Right cardiac atrium (tissue), 5 donors: ENCODE results near the gene RAMP1. TPM values are rescaled to one million over a fixed set of nuclear protein-coding genes. Genes with fewer than 3 reads are reported as not detected.
A peak's percentile ranks its signal among the peaks of the same experiment; 100 is the strongest.

ENCODE experiments used
- ATAC-seq, 2 donors: fragments of 200-7000 bp; cut with Tn5 transposase; one replicate each; pipeline versions ENCODE4 v1.8.0 to v1.9.1; 2020; ENCODE audit warnings: moderate library complexity in 2 of 2, mild to moderate bottlenecking in 1 of 2
- DNase-seq, 3 donors: peaks; one replicate each; pipeline ENCODE4 v3.0.0-alpha.2; 2020
- H3K27ac ChIP-seq: one replicate; pipeline ENCODE4 v1.5.1; 2013; ENCODE audit warnings: mild to moderate bottlenecking, low read length, control low read depth, moderate library complexity
- H3K27me3 ChIP-seq: one replicate; pipeline ENCODE4 v1.6.1; 2013; ENCODE audit not compliant: control insufficient read depth, insufficient read depth
- H3K4me1 ChIP-seq: one replicate; pipeline ENCODE4 v1.6.1; 2013; ENCODE audit warnings: low read length; ENCODE audit not compliant: control insufficient read depth, insufficient read depth
- H3K4me3 ChIP-seq: one replicate; pipeline ENCODE4 v1.5.1; 2013; ENCODE audit warnings: low read length, control low read depth
- H3K9me3 ChIP-seq: one replicate; pipeline ENCODE4 v1.6.1; 2013; ENCODE audit warnings: low read length; ENCODE audit not compliant: control insufficient read depth
- WGBS: extraction: QIAGEN DNeasy Blood & Tissue Kit; methylation state at CpG from one replicate; pipeline ENCODE4 v1.1.7; 2013; 5-methylcytosine and 5-hydroxymethylcytosine counted together
- intact Hi-C, 4 donors: fragments of 100-400 bp; cut with DNase I; formaldehyde crosslinking; loops; one replicate each; pipeline versions ENCODE4 v1.11.0 to v1.14.0; 2022 to 2023
- polyA plus RNA-seq: library from polyadenylated mRNA; stranded (reverse); fragments of 200-250 nt; gene quantifications from one replicate; pipeline ENCODE4 v1.2.3, GENCODE V29; 2013
- total RNA-seq, 4 donors: library from RNA; stranded (reverse); fragmentation: NEBNext Ultra II Directional; extraction: Animal tissue kit (Norgen Biotek cat#: 25700); gene quantifications; one replicate each; pipeline ENCODE4 v1.2.1, GENCODE V29; 2021
- donor health status: healthy with polysubstance abuse.
- donor health status: DM: no; HTN: yes; CAD: no.
- donor health status: DM: no; HTN: no; CAD: no.
- donor health status: DM: no; HTN: yes; CAD: no; lungs with severe emphysema.
- donor health status: DM: yes; HTN: yes; CAD: no.

RAMP1 gene
- total and polyA plus RNA-seq, 5 donors: 122 to 276 (median 164) TPM

DNA sequence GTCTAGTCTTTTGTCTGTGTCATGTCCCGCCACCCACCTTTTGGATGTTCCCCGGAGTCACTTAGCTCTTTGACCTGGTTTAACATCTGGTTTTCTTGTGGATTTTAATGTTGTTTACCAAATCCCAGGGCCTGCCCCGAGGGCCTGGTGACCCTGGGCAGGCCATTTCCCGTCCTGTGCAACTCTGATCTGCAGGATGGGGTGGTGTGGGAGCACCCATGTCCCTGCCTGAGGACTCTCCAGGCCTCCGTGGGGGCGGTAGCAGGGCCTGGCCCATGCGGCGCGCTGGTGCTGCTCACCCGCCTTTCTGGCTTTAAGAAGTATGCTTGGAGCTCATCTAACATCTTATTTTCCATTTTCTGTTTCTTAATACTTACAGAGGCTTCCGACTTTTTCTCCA lies 10.7 kb downstream of the RAMP1 start:
- ATAC-seq: no peak
- no peaks in the 10 kb centered on the region for H3K4me1 ChIP-seq

GRCh38 chr2:237870754-237871651 lies 11.6 kb downstream of the RAMP1 start:
- 61% methylated on average over 23 of the region's 23 CpGs for WGBS
- ATAC-seq: peak in 1 of 2 donors; percentile 30
- Histone ChIP-seq H3K9me3 (no peaks in the 10 kb centered on the region), H3K4me3 (no peak overlapping the region), H3K27ac (no peak overlapping the region), H3K27me3 (no peaks in the 10 kb centered on the region), H3K4me1 (no peaks in the 10 kb centered on the region)
- peak in 2 of 3 donors; percentile 29 to 36 for DNase-seq
- intact Hi-C loops: no loop called here

More for the DNA sequence above, 10.7 kb downstream of the RAMP1 start:
- Histone ChIP-seq H3K9me3 (no peaks in the 10 kb centered on the region), H3K4me3 (no peak overlapping the region), H3K27me3 (no peaks in the 10 kb centered on the region), H3K27ac (no peak overlapping the region)
- peak in 2 of 3 donors; percentile 10 to 27 for DNase-seq
- WGBS: 84% methylated on average over 11 of the region's 11 CpGs
- intact Hi-C loops: no loop called here

- Histone ChIP-seq H3K27ac (no peak overlapping the region), H3K9me3 (no peaks in the 10 kb centered on the region), H3K4me1 (no peaks in the 10 kb centered on the region), H3K27me3 (no peaks in the 10 kb centered on the region), H3K4me3 (no peak overlapping the region)
- intact Hi-C loops: no loop called here
- peak in 2 of 3 donors; percentile 41 to 43 for DNase-seq
- peak; percentile 23 to 45 for ATAC-seq
- 81% methylated on average over 19 of the region's 19 CpGs for WGBS
Observed at GRCh38 chr2:237872178-237872887, 12.9 kb downstream of the RAMP1 start.

GRCh38 chr2:237873421-237873831 lies 14.0 kb downstream of the RAMP1 start:
- no peak for ATAC-seq
- DNase-seq: peak in 1 of 3 donors; percentile 22
- Histone ChIP-seq H3K4me1 (no peaks in the 10 kb centered on the region), H3K27ac (no peak overlapping the region), H3K4me3 (no peak overlapping the region), H3K27me3 (no peaks in the 10 kb centered on the region), H3K9me3 (no peaks in the 10 kb centered on the region)
- intact Hi-C loops: no loop called here
- WGBS: 64% methylated on average over 11 of the region's 11 CpGs

DNA sequence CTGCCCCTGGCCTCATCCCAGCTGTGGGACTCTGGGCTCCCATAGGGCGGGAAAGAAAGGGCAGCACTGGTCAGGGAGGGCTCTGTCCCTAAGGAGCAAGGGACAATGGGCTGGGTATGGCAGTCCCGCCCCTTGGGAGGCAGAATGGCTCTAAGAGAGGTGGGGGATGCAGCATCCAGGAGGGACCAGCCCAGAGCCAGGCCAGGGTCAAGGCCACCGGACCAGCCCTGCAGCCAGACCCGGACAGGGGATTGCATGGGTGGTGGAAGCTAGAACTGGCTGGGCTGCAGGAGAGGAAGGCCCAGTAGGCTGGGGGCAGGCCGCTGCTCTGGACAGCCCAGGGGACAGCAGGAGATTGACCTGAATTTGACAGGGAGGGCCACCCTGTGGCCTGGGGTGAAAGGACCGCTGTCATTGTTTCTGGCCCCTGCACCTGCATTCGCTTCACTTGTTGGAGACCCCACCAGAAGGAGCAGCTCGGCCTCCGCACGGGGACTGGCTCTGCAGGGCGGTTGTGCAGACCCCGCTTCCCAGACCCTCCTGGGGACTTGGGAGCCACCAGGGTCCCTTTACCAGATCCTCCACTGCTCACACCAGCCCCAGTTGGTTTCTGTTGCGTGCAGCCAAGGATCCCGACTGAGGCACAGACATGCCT lies 14.6 kb downstream of the RAMP1 start:
- Histone ChIP-seq H3K27ac (no peak overlapping the region), H3K27me3 (no peaks in the 10 kb centered on the region), H3K4me1 (no peaks in the 10 kb centered on the region), H3K9me3 (no peaks in the 10 kb centered on the region), H3K4me3 (no peak overlapping the region)
- WGBS: 86% methylated on average over 14 of the region's 14 CpGs
- DNase-seq (peak in 2 of 3 donors; percentile 37 to 42), ATAC-seq (no peak)
- intact Hi-C loops: no loop called here

DNA sequence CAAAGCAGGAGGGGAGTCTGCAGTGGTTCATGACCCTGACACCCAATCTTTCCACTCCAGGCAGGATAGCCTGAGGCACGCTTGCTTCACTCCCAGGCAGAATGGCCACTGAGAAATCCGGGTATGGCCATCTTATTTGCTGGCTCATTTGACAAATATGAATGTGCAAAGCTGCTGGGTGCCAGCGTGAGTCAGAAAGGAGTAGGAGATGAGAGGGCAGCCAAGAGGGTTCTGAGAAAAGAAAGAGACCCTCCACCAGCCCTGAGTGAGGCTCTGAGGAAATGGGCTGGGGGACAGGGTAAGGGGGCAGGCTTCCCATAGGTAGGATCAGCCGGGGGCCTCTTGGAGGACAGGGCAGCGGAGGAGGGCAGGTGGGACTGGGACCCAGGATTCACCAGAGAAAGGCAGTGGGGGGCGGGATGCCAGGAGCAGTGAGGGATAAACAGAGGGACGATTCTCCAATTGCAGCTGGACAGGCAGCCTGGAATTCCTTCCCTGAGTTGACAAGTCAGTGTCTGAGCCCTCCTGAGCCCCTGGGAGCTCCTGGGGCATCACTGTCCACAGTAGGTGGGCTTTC lies 15.2 kb downstream of the RAMP1 start:
- Histone ChIP-seq H3K9me3 (no peaks in the 10 kb centered on the region), H3K27me3 (no peaks in the 10 kb centered on the region), H3K4me3 (no peak overlapping the region), H3K27ac (no peak overlapping the region), H3K4me1 (no peaks in the 10 kb centered on the region)
- peak in 1 of 3 donors; percentile 48 for DNase-seq
- WGBS: 83% methylated on average over 7 of the region's 7 CpGs
- intact Hi-C loops: no loop called here
- no peak for ATAC-seq

GRCh38 chr2:237875256-237876060 lies 16.0 kb downstream of the RAMP1 start:
- no peak overlapping the region for H3K27ac ChIP-seq
- intact Hi-C loops: no loop called here
- H3K27me3 ChIP-seq: no peaks in the 10 kb centered on the region
- no peak for ATAC-seq
- no peaks in the 10 kb centered on the region for H3K4me1 ChIP-seq
- no peaks in the 10 kb centered on the region for H3K9me3 ChIP-seq
- 86% methylated on average over 16 of the region's 16 CpGs for WGBS
- no peak overlapping the region for H3K4me3 ChIP-seq
- peak in 1 of 3 donors; percentile 46 for DNase-seq

- 86% methylated on average over 14 of the region's 14 CpGs for WGBS
- H3K27me3 ChIP-seq: no peaks in the 10 kb centered on the region
- H3K4me3 ChIP-seq: no peak overlapping the region
- intact Hi-C loops: no loop called here
- H3K9me3 ChIP-seq: no peaks in the 10 kb centered on the region
- H3K4me1 ChIP-seq: no peaks in the 10 kb centered on the region
- DNase-seq: peak in 1 of 3 donors; percentile 49
- no peak overlapping the region for H3K27ac ChIP-seq
- no peak for ATAC-seq
Observed at GRCh38 chr2:237876061-237876526, 16.7 kb downstream of the RAMP1 start.

- intact Hi-C loops: no loop called here
- Histone ChIP-seq H3K9me3 (no peaks in the 10 kb centered on the region), H3K27ac (no peak overlapping the region), H3K4me3 (no peak overlapping the region), H3K4me1 (no peaks in the 10 kb centered on the region), H3K27me3 (no peaks in the 10 kb centered on the region)
- DNase-seq (peak in 1 of 3 donors; percentile 28), ATAC-seq (no peak)
- 72% methylated on average over 12 of the region's 12 CpGs for WGBS
Observed at GRCh38 chr2:237876532-237876931, 17.1 kb downstream of the RAMP1 start.

GRCh38 chr2:237876951-237877491 lies 17.6 kb downstream of the RAMP1 start:
- Histone ChIP-seq H3K27ac (no peak overlapping the region), H3K9me3 (no peaks in the 10 kb centered on the region), H3K27me3 (no peaks in the 10 kb centered on the region), H3K4me1 (no peaks in the 10 kb centered on the region), H3K4me3 (no peak overlapping the region)
- DNase-seq: peak in 2 of 3 donors; percentile 41 to 46
- WGBS: 91% methylated on average over 23 of the region's 23 CpGs
- ATAC-seq: no peak
- intact Hi-C loops: no loop called here
